ENCODE data around the gene PEX26.

- TF ChIP-seq, protein P1, sequence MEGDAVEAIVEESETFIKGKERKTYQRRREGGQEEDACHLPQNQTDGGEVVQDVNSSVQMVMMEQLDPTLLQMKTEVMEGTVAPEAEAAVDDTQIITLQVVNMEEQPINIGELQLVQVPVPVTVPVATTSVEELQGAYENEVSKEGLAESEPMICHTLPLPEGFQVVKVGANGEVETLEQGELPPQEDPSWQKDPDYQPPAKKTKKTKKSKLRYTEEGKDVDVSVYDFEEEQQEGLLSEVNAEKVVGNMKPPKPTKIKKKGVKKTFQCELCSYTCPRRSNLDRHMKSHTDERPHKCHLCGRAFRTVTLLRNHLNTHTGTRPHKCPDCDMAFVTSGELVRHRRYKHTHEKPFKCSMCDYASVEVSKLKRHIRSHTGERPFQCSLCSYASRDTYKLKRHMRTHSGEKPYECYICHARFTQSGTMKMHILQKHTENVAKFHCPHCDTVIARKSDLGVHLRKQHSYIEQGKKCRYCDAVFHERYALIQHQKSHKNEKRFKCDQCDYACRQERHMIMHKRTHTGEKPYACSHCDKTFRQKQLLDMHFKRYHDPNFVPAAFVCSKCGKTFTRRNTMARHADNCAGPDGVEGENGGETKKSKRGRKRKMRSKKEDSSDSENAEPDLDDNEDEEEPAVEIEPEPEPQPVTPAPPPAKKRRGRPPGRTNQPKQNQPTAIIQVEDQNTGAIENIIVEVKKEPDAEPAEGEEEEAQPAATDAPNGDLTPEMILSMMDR (IDR thresholded peaks at IDR 0.05), result no peak
- TF ChIP-seq POLR2A (IDR thresholded peaks at IDR 0.05), result no peak
These were observed 68.6 kb downstream of the PEX26 start for GRCh38 chr22:18146389-18146753.
